ENCODE measurements around the gene LILRA2. TPM values are rescaled to one million over a fixed set of nuclear protein-coding genes. Genes with fewer than 3 reads are reported as not detected.

Gene LILRA2
- polyA plus RNA-seq, 1 donor from 2014 or later: not detected

GRCh38 chr19:54608792-54609191, 35.2 kb downstream of the LILRA2 start:
- Histone ChIP-seq H3K4me2 (ENCODE audit: low read length) (no peak overlapping the region), H3K9ac (ENCODE audit: low read length) (no peak overlapping the region), H3K4me3 (ENCODE audit: low read length) (no peak overlapping the region), H3K9me2 (ENCODE audit: insufficient read depth, low read length) (no peaks in the 10 kb centered on the region), H3K27ac (ENCODE audit: low read length) (no peak overlapping the region), H3F3A (ENCODE audit: insufficient read depth, low read length, poor library complexity, severe bottlenecking) (no peaks in the 10 kb centered on the region), H3K27me3 (ENCODE audit: insufficient read depth, low read depth, low read length) (no peaks in the 10 kb centered on the region), H3K79me2 (replicated peaks; ENCODE audit: insufficient read depth, low read length) (no peaks in the 10 kb centered on the region), H2AFZ (ENCODE audit: low read depth, low read length) (no peak overlapping the region), H3K36me3 (ENCODE audit: insufficient read depth, low read length) (no peaks in the 10 kb centered on the region), H4K20me1 (ENCODE audit: insufficient read depth) (no peaks in the 10 kb centered on the region), H3K9me3 (ENCODE audit: low read length) (peaks cover 4% of the 10 kb centered on the region)
- TF ChIP-seq EP300 (conservative IDR thresholded peaks at IDR 0.05; ENCODE audit: poor library complexity, severe bottlenecking): no peak
- no peak for TF ChIP-seq MXI1 (conservative IDR thresholded peaks at IDR 0.05; ENCODE audit: poor library complexity, severe bottlenecking)
- no peak for TF ChIP-seq POLR2AphosphoS5 (IDR thresholded peaks at IDR 0.05)
- no peak for TF ChIP-seq EZH2 (IDR thresholded peaks at IDR 0.05; ENCODE audit: borderline replicate concordance, insufficient read depth, low read length, poor library complexity, severe bottlenecking)
- TF ChIP-seq SMC3 (conservative IDR thresholded peaks at IDR 0.05; ENCODE audit: poor library complexity): no peak
- TF ChIP-seq REST (IDR thresholded peaks at IDR 0.05; ENCODE audit: borderline replicate concordance): no peak
- no peak for TF ChIP-seq CTCF (IDR thresholded peaks at IDR 0.05; ENCODE audit: poor library complexity, severe bottlenecking)
- no peak for TF ChIP-seq TAF1 (IDR thresholded peaks at IDR 0.05; ENCODE audit: low read depth)
- TF ChIP-seq RAD21 (conservative IDR thresholded peaks at IDR 0.05): no peak

- Histone ChIP-seq H3K27ac (ENCODE audit: low read length) (no peak overlapping the region), H3K36me3 (ENCODE audit: insufficient read depth, low read length) (no peaks in the 10 kb centered on the region), H2AFZ (ENCODE audit: low read depth, low read length) (no peak overlapping the region), H3K9me2 (ENCODE audit: insufficient read depth, low read length) (no peaks in the 10 kb centered on the region), H3K27me3 (ENCODE audit: insufficient read depth, low read depth, low read length) (no peaks in the 10 kb centered on the region), H3K9ac (ENCODE audit: low read length) (no peak overlapping the region), H3K9me3 (ENCODE audit: low read length) (peaks cover 4% of the 10 kb centered on the region), H3K4me2 (ENCODE audit: low read length) (no peak overlapping the region), H4K20me1 (ENCODE audit: insufficient read depth) (no peaks in the 10 kb centered on the region), H3F3A (ENCODE audit: insufficient read depth, low read length, poor library complexity, severe bottlenecking) (no peaks in the 10 kb centered on the region), H3K4me3 (ENCODE audit: low read length) (no peak overlapping the region), H3K79me2 (replicated peaks; ENCODE audit: insufficient read depth, low read length) (no peaks in the 10 kb centered on the region)
- no peak for TF ChIP-seq RAD21 (conservative IDR thresholded peaks at IDR 0.05)
- no peak for TF ChIP-seq EZH2 (IDR thresholded peaks at IDR 0.05; ENCODE audit: borderline replicate concordance, insufficient read depth, low read length, poor library complexity, severe bottlenecking)
- no peak for TF ChIP-seq SMC3 (conservative IDR thresholded peaks at IDR 0.05; ENCODE audit: poor library complexity)
- no peak for TF ChIP-seq TAF1 (IDR thresholded peaks at IDR 0.05; ENCODE audit: low read depth)
These were observed 35.8 kb downstream of the LILRA2 start for GRCh38 chr19:54609356-54609791.
